H1 (cell line): ENCODE measurements around the gene KLC4. TPM values are rescaled to one million over a fixed set of nuclear protein-coding genes. Genes with fewer than 3 reads are reported as not detected.

Experiments used
- CTCF ChIA-PET: fragments of 300-600 bp; sonication (Branson Sonifier 250); formaldehyde crosslinking; loops from one replicate; lab custom pipeline; 2021; ENCODE audit not compliant: partially characterized antibody; lab: Charles Lee
- POLR2A ChIA-PET: fragments of 300-600 bp; sonication (Branson Sonifier 250); formaldehyde crosslinking; loops from one replicate; lab custom pipeline; 2021; ENCODE audit warnings: inconsistent platforms; ENCODE audit not compliant: partially characterized antibody; lab: Charles Lee
- DNase-seq, 2 experiments: peaks; one replicate each; pipeline versions ENCODE4 v3.0.0 to v3.0.0-alpha.2; 2010 to 2022; ENCODE audit warnings: low spot score in 2 of 2, low read depth in 1 of 2, mixed read lengths in 1 of 2
- FAIRE-seq: peaks from 2 replicates; lab custom pipeline; 2011; peaks lifted over from hg19 to GRCh38; lab: Jason Lieb, UNC
- H2AFZ ChIP-seq: 2 replicates; pipeline ENCODE4 v1.8.1; 2012; ENCODE audit warnings: low read length, inconsistent platforms
- H2AK5ac ChIP-seq: 2 replicates; pipeline ENCODE4 v1.6.1; 2013; ENCODE audit warnings: low read depth, low read length
- H2BK120ac ChIP-seq: replicated peaks from 2 replicates; pipeline ENCODE3; 2013; ENCODE audit warnings: low read depth, low read length, inconsistent platforms
- H2BK12ac ChIP-seq: 2 replicates; pipeline ENCODE4 v1.6.1; 2013; ENCODE audit warnings: low read depth, low read length
- H2BK15ac ChIP-seq: 2 replicates; pipeline ENCODE4 v1.6.1; 2013; ENCODE audit warnings: low read length
- H2BK20ac ChIP-seq: 2 replicates; pipeline ENCODE4 v1.6.1; 2013; ENCODE audit warnings: low read length
- H2BK5ac ChIP-seq: 2 replicates; pipeline ENCODE4 v1.6.1; 2013; ENCODE audit warnings: low read depth, low read length
- H3K14ac ChIP-seq: 2 replicates; pipeline ENCODE4 v1.6.1; 2013; ENCODE audit warnings: inconsistent platforms; ENCODE audit not compliant: insufficient read length
- H3K18ac ChIP-seq: 2 replicates; pipeline ENCODE4 v1.6.1; 2013; ENCODE audit warnings: low read length; ENCODE audit errors: extremely low read depth
- H3K23ac ChIP-seq: 2 replicates; pipeline ENCODE4 v1.6.1; 2013; ENCODE audit warnings: inconsistent platforms; ENCODE audit not compliant: insufficient read length
- H3K23me2 ChIP-seq: 2 replicates; pipeline ENCODE4 v1.6.1; 2013; ENCODE audit warnings: low read depth, low read length
- H3K27ac ChIP-seq: 2 replicates; pipeline ENCODE4 v1.6.1; 2011; ENCODE audit warnings: low read depth, low read length, inconsistent platforms
- H3K27me3 ChIP-seq, 4 experiments: replicated peaks in 1 of 4; 1 replicate in 1 of 4; 2 replicates in 3 of 4; pipeline versions ENCODE4 v1.6.1 to v1.8.1; 2011 to 2013; ENCODE audit warnings: low read length in 3 of 4, mild to moderate bottlenecking in 3 of 4, inconsistent platforms in 2 of 4, mixed read lengths in 2 of 4, moderate library complexity in 1 of 4; ENCODE audit not compliant: control insufficient read depth in 3 of 4, insufficient read depth in 3 of 4; ENCODE audit errors: extremely low read depth in 1 of 4
- H3K36me3 ChIP-seq, 4 experiments: 2 replicates each; pipeline versions ENCODE4 v1.6.1 to v1.8.1; 2011 to 2013; ENCODE audit warnings: mild to moderate bottlenecking in 4 of 4, low read length in 3 of 4, moderate library complexity in 2 of 4, control low read depth in 1 of 4, inconsistent platforms in 1 of 4; ENCODE audit not compliant: insufficient read depth in 4 of 4, control insufficient read depth in 2 of 4
- H3K4ac ChIP-seq: replicated peaks from 2 replicates; pipeline ENCODE3; 2013; ENCODE audit warnings: low read length, low read depth, mixed read lengths, inconsistent platforms; ENCODE audit not compliant: insufficient read length
- H3K4me1 ChIP-seq, 4 experiments: replicated peaks in 1 of 4; 1 replicate in 1 of 4; 2 replicates in 3 of 4; pipeline versions ENCODE4 v1.6.1 to v1.8.1; 2011 to 2013; ENCODE audit warnings: low read length in 3 of 4, inconsistent platforms in 2 of 4, mixed read lengths in 1 of 4; ENCODE audit not compliant: insufficient read depth in 4 of 4, control insufficient read depth in 3 of 4
- H3K4me2 ChIP-seq, 2 experiments: 2 replicates each; pipeline versions ENCODE4 v1.6.1 to v1.8.1; 2011 to 2013; ENCODE audit warnings: low read depth in 2 of 2, low read length in 2 of 2, control low read depth in 1 of 2, inconsistent platforms in 1 of 2, mild to moderate bottlenecking in 1 of 2; ENCODE audit not compliant: insufficient read depth in 1 of 2
- H3K4me3 ChIP-seq, 4 experiments: fragments of 200-600, 300-600 bp in 1 of 4; sonication (generic), shearing (Covaris generic), sonication (Bioruptor Twin) in 1 of 4; 2 replicates each; pipeline versions ENCODE4 v1.5.1 to v1.8.1; 2011 to 2016; ENCODE audit warnings: low read length in 4 of 4, low read depth in 3 of 4, control low read depth in 2 of 4, inconsistent platforms in 2 of 4, mild to moderate bottlenecking in 2 of 4, mixed read lengths in 1 of 4, moderate library complexity in 1 of 4; ENCODE audit not compliant: insufficient read depth in 2 of 4; ENCODE audit errors: extremely low read depth in 1 of 4
- H3K56ac ChIP-seq: replicated peaks from 2 replicates; pipeline ENCODE3; 2013; ENCODE audit warnings: low read depth, mild to moderate bottlenecking, mixed read lengths, low read length, inconsistent platforms; ENCODE audit not compliant: insufficient read length
- H3K79me1 ChIP-seq: 2 replicates; pipeline ENCODE4 v1.6.1; 2013; ENCODE audit warnings: low read depth, low read length, control low read depth
- H3K79me2 ChIP-seq, 2 experiments: 2 replicates each; pipeline versions ENCODE4 v1.6.1 to v1.8.1; 2012 to 2013; ENCODE audit warnings: low read length in 2 of 2, mild to moderate bottlenecking in 2 of 2, inconsistent platforms in 1 of 2; ENCODE audit not compliant: insufficient read depth in 2 of 2, control insufficient read depth in 1 of 2
- H3K9ac ChIP-seq, 4 experiments: replicated peaks in 1 of 4; 1 replicate in 1 of 4; 2 replicates in 3 of 4; pipeline versions ENCODE4 v1.6.1 to v1.8.1; 2011 to 2013; ENCODE audit warnings: low read depth in 3 of 4, low read length in 3 of 4, control low read depth in 2 of 4, mild to moderate bottlenecking in 2 of 4, moderate library complexity in 2 of 4, inconsistent platforms in 1 of 4; ENCODE audit errors: extremely low read depth in 1 of 4
- H3K9me3 ChIP-seq, 2 experiments: 2 replicates each; pipeline versions ENCODE4 v1.6.1 to v1.8.1; 2012 to 2013; ENCODE audit warnings: mild to moderate bottlenecking in 2 of 2, moderate library complexity in 2 of 2, control low read depth in 1 of 2, inconsistent platforms in 1 of 2, low read depth in 1 of 2, low read length in 1 of 2, mixed read lengths in 1 of 2; ENCODE audit not compliant: insufficient read depth in 2 of 2
- H4K20me1 ChIP-seq, 2 experiments: replicated peaks in 1 of 2; 2 replicates each; pipeline versions ENCODE3 to v1.8.1; 2011 to 2013; ENCODE audit warnings: inconsistent platforms in 2 of 2, low read length in 2 of 2, mild to moderate bottlenecking in 1 of 2; ENCODE audit not compliant: insufficient read depth in 2 of 2, control insufficient read depth in 1 of 2
- H4K5ac ChIP-seq: 2 replicates; pipeline ENCODE4 v1.6.1; 2013; ENCODE audit warnings: low read length, low read depth, mixed read lengths, inconsistent platforms; ENCODE audit not compliant: insufficient read length
- H4K8ac ChIP-seq: 2 replicates; pipeline ENCODE4 v1.8.0; 2013; ENCODE audit warnings: mild to moderate bottlenecking, moderate library complexity, low read length, inconsistent platforms; ENCODE audit not compliant: insufficient read depth; ENCODE audit errors: extremely low read depth
- H4K91ac ChIP-seq: replicated peaks from 2 replicates; pipeline ENCODE3; 2013; ENCODE audit warnings: low read length, mixed read lengths, inconsistent platforms; ENCODE audit not compliant: insufficient read length
- CREB1 ChIP-seq: IDR thresholded peaks from 2 replicates; pipeline ENCODE4 v1.6.1; 2012; ENCODE audit warnings: inconsistent platforms
- CTBP2 ChIP-seq: IDR thresholded peaks from 2 replicates; pipeline ENCODE4 v1.7.0; 2011; ENCODE audit warnings: borderline replicate concordance, mild to moderate bottlenecking, moderate library complexity, mixed read lengths, low read length; ENCODE audit not compliant: insufficient read depth, insufficient read length
- PHF8 ChIP-seq: fragments of 200-600 bp; sonication (generic); conservative IDR thresholded peaks from 2 replicates; pipeline ENCODE4 v1.7.1; 2012; ENCODE audit warnings: low read depth, mild to moderate bottlenecking, inconsistent platforms, low read length, moderate library complexity
- RBBP5 ChIP-seq: IDR thresholded peaks from 2 replicates; pipeline ENCODE4 v1.7.1; 2012; ENCODE audit warnings: low read depth, mild to moderate bottlenecking, inconsistent platforms, low read length, moderate library complexity, borderline replicate concordance
- SP1 ChIP-seq: IDR thresholded peaks from 2 replicates; pipeline ENCODE4 v1.6.1; 2011; ENCODE audit warnings: low read depth, low read length
- SUZ12 ChIP-seq: fragments of 200-600 bp; sonication (generic); IDR thresholded peaks from 2 replicates; pipeline ENCODE4 v1.6.1; 2012; ENCODE audit warnings: mild to moderate bottlenecking, inconsistent platforms, low read length, moderate library complexity, mixed read lengths
- TAF1 ChIP-seq: IDR thresholded peaks from 2 replicates; pipeline ENCODE4 v1.6.1; 2011; ENCODE audit warnings: mild to moderate bottlenecking, low read depth, low read length
- TCF12 ChIP-seq: IDR thresholded peaks from 2 replicates; pipeline ENCODE4 v1.6.1; 2011; ENCODE audit warnings: low read depth, mild to moderate bottlenecking, low read length
- ZNF274 ChIP-seq: IDR thresholded peaks from 2 replicates; pipeline ENCODE4 v1.7.0; 2012; ENCODE audit warnings: low read length, borderline replicate concordance; ENCODE audit errors: extremely low read depth
- WGBS, 2 experiments: shearing (Covaris generic) in 1 of 2; methylation state at CpG; one replicate each; pipeline versions ENCODE4 v1.1.6 to v1.1.7; 2013 to 2015; ENCODE audit warnings: low lambda C conversion rate in 2 of 2, mixed read lengths in 2 of 2, inconsistent platforms in 1 of 2, low coverage in 1 of 2, missing lambda C conversion rate in 1 of 2; ENCODE audit not compliant: insufficient replicate concordance in 2 of 2, insufficient coverage in 1 of 2, insufficient read length in 1 of 2; ENCODE audit errors: extremely low coverage in 1 of 2, missing lambda C conversion rate in 1 of 2; 5-methylcytosine and 5-hydroxymethylcytosine counted together
- polyA plus RNA-seq, 7 experiments: library from polyadenylated mRNA; depleted of rRNA in 3 of 7; stranded (reverse) in 5 of 7; unstranded in 2 of 7; fragments of >200 nt in 5 of 7; fragments of 200-250 nt in 2 of 7; gene quantifications; 1 replicate in 5 of 7; 2 replicates in 1 of 7; 4 replicates in 1 of 7; pipeline versions ENCODE4 v1.2.1 to v1.2.3, GENCODE V29; 2011 to 2013; ENCODE audit warnings: missing spikeins in 2 of 7, mixed read lengths in 2 of 7
- total RNA-seq: library from RNA; stranded (reverse); fragmentation: NEBNext Ultra II Directional; extraction: Animal tissue kit (Norgen Biotek cat#: 25700); gene quantifications from 2 replicates; pipeline ENCODE4 v1.2.1, GENCODE V29; 2021
- TF ChIP-seq, protein P1 (sequence below): IDR thresholded peaks from 2 replicates; pipeline ENCODE4 v1.6.1; 2012; ENCODE audit warnings: inconsistent platforms

The KLC4 gene
- total and polyA plus RNA-seq, 2 of the 8 experiments (the other 6 are each of a cell fraction or from before 2014, with no cell fraction given): 15.7 to 28.5 TPM

DNA sequence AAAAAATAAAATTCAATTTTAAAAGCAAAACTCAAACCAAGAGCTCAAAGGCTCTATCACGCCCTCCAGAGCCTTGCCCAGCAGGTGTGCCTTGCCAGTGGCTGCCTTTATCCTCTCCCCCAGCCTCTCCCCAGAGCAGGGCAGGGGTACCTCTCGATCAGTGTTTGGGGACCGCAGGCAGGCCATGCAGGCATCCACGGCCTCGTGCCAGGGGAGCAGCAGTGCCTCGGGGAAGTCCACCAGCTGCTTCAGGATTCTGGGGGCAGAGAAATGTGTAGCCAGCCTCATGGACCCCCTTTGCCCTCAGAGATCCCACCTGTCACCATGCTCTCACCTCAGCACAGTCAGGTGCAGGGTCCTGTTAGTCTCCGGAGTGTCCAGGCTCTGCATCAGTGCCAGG lies 11.4 kb upstream of the KLC4 start:
- H2BK12ac ChIP-seq: no peak overlapping the region
- H3K79me1 ChIP-seq: peaks cover 3% of the 10 kb centered on the region; the same call in 1 of the 2 replicates
- TF ChIP-seq CTBP2: no peak
- TF ChIP-seq RBBP5: no peak
- TF ChIP-seq CREB1: no peak
- TF ChIP-seq, protein P1, sequence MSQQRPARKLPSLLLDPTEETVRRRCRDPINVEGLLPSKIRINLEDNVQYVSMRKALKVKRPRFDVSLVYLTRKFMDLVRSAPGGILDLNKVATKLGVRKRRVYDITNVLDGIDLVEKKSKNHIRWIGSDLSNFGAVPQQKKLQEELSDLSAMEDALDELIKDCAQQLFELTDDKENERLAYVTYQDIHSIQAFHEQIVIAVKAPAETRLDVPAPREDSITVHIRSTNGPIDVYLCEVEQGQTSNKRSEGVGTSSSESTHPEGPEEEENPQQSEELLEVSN: no peak
- no peak for TF ChIP-seq SP1
- TF ChIP-seq ZNF274: no peak
- no peak for TF ChIP-seq SUZ12
- TF ChIP-seq TCF12: no peak
- no peak for TF ChIP-seq TAF1
- TF ChIP-seq PHF8: no peak
- ChIA-PET CTCF (interaction anchor here (1.0 to 2.1 kb wide), 4 partner anchors 13 to 147 kb away, joined by 3 to 5 read pairs (median 4); no protein-coding TSS in a partner anchor), POLR2A (interaction anchor here (0.5 to 29.7 kb wide), 7 partner anchors 8 to 123 kb away, joined by 3 to 584 read pairs (median 5); partner anchors contain the start of genes KLC4, KLHDC3, MEA1 and MRPL2)
- H2AK5ac ChIP-seq: no peak overlapping the region
- no peak for DNase-seq
- no peak overlapping the region for H3K14ac ChIP-seq
- peaks cover 0 to 8% (median 4%) of the 10 kb centered on the region in 4 experiments; a peak in 4 of 7 replicates for H3K4me1 ChIP-seq
- no peak overlapping the region for H2BK20ac ChIP-seq
- no peak overlapping the region for H4K5ac ChIP-seq
- H3K23ac ChIP-seq: no peak overlapping the region
- H2BK5ac ChIP-seq: no peak overlapping the region
- no peak overlapping the region for H2BK120ac ChIP-seq
- no peak overlapping the region for H3K4me3 ChIP-seq
- no peak overlapping the region for H3K56ac ChIP-seq
- H3K27me3 ChIP-seq: no peaks in the 10 kb centered on the region
- H2AFZ ChIP-seq: no peak overlapping the region
- H3K4ac ChIP-seq: no peak overlapping the region
- peaks cover 2 to 31% (median 9%) of the 10 kb centered on the region in 4 experiments; a peak in 5 of 8 replicates for H3K36me3 ChIP-seq
- H3K27ac ChIP-seq: no peak overlapping the region
- H3K79me2 ChIP-seq: no peaks in the 10 kb centered on the region
- peaks cover 1% of the 10 kb centered on the region for H3K23me2 ChIP-seq
- H3K4me2 ChIP-seq: no peak overlapping the region
- no peak overlapping the region for H4K8ac ChIP-seq
- no peak overlapping the region for H4K91ac ChIP-seq
- H3K9me3 ChIP-seq: no peaks in the 10 kb centered on the region
- no peak overlapping the region for H2BK15ac ChIP-seq
- no peak overlapping the region for H3K18ac ChIP-seq
- no peak for FAIRE-seq
- WGBS, 2 experiments: 94% methylated on average over 7 of the region's 7 CpGs; no CpG with 5 or more reads in 1 of the 2 experiments
- H4K20me1 ChIP-seq: peaks cover 4% of the 10 kb centered on the region in 2 experiments
- H3K9ac ChIP-seq: no peak overlapping the region
